22Rv1 (cell line): Measurements from ENCODE around the gene POC1B.

Experiments
- CTCF ChIP-seq: fragments of 450-650 bp; IDR thresholded peaks from 2 replicates; pipeline ENCODE4 v1.5.1; 2017; ENCODE audit warnings: mild to moderate bottlenecking
- ZFX ChIP-seq: fragments of 450-650 bp; IDR thresholded peaks from 2 replicates; pipeline ENCODE4 v1.6.1; 2017; ENCODE audit warnings: antibody characterized with exemption, borderline replicate concordance

DNA sequence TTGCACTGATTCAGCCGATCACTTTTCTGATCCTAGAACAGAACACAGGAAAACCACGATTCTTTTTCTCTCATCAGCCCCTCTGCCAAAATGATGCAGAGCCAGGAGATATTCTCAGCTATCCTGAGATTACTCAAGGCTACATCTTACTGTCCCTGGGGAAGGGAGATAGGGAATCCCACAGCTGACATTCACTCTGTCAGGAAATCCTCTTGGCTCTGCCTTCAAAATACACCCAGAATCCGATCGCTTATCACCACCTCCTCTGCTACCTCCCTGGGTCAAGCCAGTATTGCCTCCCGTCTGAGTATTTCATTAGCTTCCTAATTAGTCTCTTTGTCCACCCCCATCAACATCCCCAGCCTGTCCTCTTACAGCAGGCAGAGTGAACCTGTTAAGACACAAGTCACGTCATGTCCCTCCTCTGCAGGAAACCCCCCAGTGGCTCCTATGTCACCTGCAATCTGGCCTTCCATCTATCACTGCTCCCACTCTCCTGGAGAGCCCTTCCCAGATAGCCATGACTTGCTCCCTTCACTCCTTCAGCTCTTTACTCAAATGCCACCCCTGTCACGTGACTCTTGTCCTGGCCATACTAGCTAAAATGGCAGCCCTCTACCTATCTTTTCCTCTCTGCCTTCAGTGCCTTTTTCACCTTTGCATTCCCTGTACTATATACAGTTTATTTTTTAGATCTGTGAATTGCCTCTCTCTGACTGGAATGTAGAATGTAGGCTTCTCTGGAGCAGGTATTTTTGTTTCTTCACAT is 71.6 kb downstream of the POC1B start:
- TF ChIP-seq CTCF (no peak), ZFX (no peak)
